Fibroblast of mammary gland (primary cell): Measurements from ENCODE around the gene KDM5C.

Source experiments
- DNase-seq: peaks from one replicate; pipeline ENCODE4 v3.0.0-alpha.2; 2010; ENCODE audit warnings: low read depth
- H3K4me3 ChIP-seq: 2 replicates; pipeline ENCODE4 v1.5.1; 2011; ENCODE audit warnings: low read depth, mild to moderate bottlenecking, low read length, moderate library complexity; ENCODE audit not compliant: control insufficient read depth
- CTCF ChIP-seq: conservative IDR thresholded peaks from 2 replicates; pipeline ENCODE4 v1.5.1; 2011; ENCODE audit warnings: low read depth, low read length, inconsistent platforms; ENCODE audit not compliant: control insufficient read depth, insufficient read depth

The KDM5C gene

DNA sequence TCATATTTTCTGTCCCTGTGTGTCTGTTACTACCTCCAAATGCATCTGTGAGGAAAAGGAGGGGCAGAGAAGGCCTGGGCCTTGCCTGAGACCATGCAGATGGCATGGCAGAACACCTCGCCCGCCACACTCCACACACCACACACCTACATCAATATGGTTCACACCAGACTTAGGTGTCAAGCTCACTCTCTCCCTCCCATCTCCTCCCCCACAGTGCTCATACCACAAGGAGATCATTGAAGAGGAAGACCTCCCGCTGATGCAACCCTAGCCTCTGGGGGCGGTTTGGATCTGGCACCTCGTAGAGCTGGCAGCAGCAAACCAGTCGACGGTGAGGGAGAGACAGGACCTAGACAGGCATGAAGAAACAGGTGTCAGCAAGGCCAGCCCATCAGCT, 16.6 kb upstream of the KDM5C start:
- DNase-seq: no peak
- no peak overlapping the region for H3K4me3 ChIP-seq
- no peak for TF ChIP-seq CTCF

DNA sequence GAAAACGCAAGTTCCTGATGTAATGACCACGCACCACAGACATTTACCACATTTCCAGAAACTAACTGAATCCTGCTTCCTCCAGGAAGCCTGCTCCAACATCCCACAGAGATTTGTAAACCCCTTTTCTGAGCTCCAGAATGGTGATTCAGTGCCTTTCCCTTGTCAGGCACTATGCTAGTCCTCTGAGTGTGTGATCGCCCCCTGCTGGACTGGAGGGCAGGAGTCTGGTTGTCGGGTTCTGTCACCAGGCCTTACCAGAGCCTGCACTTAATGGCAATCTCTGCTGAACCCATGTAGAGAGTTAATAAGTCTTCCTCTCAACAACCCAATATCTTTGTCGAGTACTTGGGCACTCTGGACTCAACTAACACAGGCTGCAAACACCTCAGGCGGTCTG, 14.5 kb upstream of the KDM5C start:
- peak; percentile 40 for DNase-seq
- no peak overlapping the region for H3K4me3 ChIP-seq
- TF ChIP-seq CTCF: peak; percentile 45

- TF ChIP-seq CTCF: no peak
- DNase-seq: no peak
- H3K4me3 ChIP-seq: no peak overlapping the region
These were observed 12.0 kb upstream of the KDM5C start for GRCh38 chrX:53237056-53237455.

- no peak overlapping the region for H3K4me3 ChIP-seq
- DNase-seq: no peak
- TF ChIP-seq CTCF: no peak
These were observed 11.1 kb upstream of the KDM5C start for GRCh38 chrX:53236025-53236679.

DNA sequence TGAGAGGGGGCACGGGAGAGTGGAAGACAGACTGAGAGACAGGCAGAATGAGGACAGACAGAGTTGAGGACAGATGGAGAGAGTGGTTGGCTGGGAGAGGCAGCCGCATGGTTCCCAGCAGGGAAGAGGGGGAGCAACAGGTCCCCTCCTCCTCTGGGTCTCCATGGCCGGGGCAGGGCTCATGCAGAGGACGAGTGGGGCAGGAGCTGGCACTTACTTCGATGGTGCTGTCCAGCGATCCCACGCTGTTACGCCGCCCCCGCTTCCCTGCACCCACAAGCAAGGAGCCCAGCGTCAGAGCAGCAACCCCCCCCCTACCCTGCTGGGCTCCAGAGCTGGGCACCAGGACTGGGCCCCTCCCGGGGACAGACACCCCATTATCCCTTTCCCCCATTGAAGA, 10.6 kb upstream of the KDM5C start:
- TF ChIP-seq CTCF: no peak
- no peak overlapping the region for H3K4me3 ChIP-seq
- DNase-seq: no peak

GRCh38 chrX:53234484-53234883, 9.5 kb upstream of the KDM5C start:
- no peak for TF ChIP-seq CTCF
- DNase-seq: no peak
- H3K4me3 ChIP-seq: no peak overlapping the region

DNA sequence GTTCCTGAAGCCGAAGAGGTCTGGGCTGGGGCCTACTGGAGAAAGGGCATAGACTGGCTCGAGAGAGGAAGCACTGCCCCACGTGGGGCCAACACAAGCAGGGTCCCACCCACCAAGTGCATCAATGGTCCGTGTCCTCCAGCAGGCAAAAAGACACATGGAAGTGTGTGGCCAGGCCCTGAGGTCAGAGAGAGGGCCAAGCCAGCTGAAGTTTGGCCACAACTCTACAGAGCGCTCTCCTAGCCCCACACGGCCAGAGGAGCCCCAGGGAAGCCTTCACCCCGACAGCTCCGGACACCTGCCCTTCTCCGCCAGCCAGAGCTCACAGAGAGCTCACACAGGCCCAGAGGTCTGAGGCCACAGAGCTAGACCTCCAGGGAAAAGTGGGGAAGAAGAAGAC, 8.5 kb upstream of the KDM5C start:
- no peak overlapping the region for H3K4me3 ChIP-seq
- DNase-seq: no peak
- TF ChIP-seq CTCF: no peak
